Posterior vena cava (tissue), 2 donors: ENCODE results near the gene PPP1R26. TPM values are rescaled to one million over a fixed set of nuclear protein-coding genes. Genes with fewer than 3 reads are reported as not detected.
"Not testable (repeated sequence)": the region's sequence is repeated elsewhere in the genome, so short reads cannot be mapped to it uniquely, and the experiment has no call there.

Experiments
- DNase-seq: peaks from one replicate; pipeline ENCODE4 v3.0.0-alpha.2; 2020; ENCODE audit warnings: low spot score
- intact Hi-C, 2 donors: fragments of 100-400 bp; cut with DNase I; formaldehyde crosslinking; loops; one replicate each; pipeline versions ENCODE4 v1.14.1 to v1.14.2; 2022 to 2023
- total RNA-seq, 2 donors: library from RNA; stranded (reverse); fragmentation: NEBNext Ultra II Directional; extraction: Animal tissue kit (Norgen Biotek cat#: 25700); gene quantifications; one replicate each; pipeline ENCODE4 v1.2.1, GENCODE V29; 2021
- donor health status: DM: yes; HTN: yes; CAD: no.
- donor health status: DM: yes; HTN: yes; CAD: no.

PPP1R26 gene
- total RNA-seq, 2 donors from 2014 or later = 8.0 to 8.9 TPM

GRCh38 chr9:135526730-135527571, 47.4 kb downstream of the PPP1R26 start:
- intact Hi-C loops = no loop called here
- peak; percentile 46 for DNase-seq

- DNase-seq = peak; percentile 59
- intact Hi-C loops = not testable (repeated sequence)
Observed at GRCh38 chr9:135528842-135529435, 49.4 kb downstream of the PPP1R26 start.

DNA sequence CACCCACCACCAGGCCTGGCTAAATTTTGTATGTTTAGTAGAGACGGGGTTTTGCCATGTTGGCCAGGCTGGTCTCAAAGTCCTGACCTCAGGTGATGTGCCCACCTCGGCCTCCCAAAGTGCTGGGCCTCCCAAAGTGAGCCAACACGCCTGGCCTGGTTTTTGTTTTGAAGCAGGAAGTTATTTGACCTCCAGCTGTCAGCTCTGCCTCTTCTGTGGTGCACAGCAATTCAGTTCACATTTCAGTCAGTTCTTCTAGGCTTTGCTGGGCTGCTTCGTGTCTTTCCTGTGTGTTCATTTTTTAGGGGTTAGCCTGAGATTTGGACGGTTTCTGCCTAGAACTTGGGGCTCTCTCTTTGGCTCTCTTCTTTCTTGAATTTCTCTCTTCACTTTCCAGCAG, 50.6 kb downstream of the PPP1R26 start:
- intact Hi-C loops = no loop called here
- DNase-seq = peak; percentile 17

DNA sequence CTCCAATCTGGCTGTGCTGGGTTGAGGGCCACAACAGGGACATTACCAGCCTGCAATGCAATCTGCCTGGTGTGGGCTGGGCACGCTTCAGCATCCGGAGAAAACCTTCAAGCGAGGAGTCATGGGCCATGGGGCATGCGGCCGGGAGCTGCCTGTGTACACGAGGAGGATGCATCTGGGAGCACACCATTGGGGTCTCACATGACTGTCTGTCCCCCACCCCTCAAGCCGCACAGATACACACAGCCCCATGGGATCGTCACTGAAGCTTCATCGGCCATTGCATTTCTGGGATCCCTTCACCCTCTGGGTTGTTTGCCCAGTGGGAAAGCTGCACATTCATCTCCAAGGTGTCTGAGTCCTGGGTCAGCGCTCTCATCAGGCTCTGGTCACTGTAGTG, 51.5 kb downstream of the PPP1R26 start:
- peak; percentile 43 for DNase-seq

GRCh38 chr9:135533113-135533512, 53.5 kb downstream of the PPP1R26 start:
- DNase-seq = no peak
- intact Hi-C loops = no loop called here

More for the DNA sequence above, 51.5 kb downstream of the PPP1R26 start:
- intact Hi-C loops = no loop called here

- peak; percentile 79 for DNase-seq
- intact Hi-C loops = no loop called here
Observed at GRCh38 chr9:135533674-135534073, 54.1 kb downstream of the PPP1R26 start.

- intact Hi-C loops = not testable (repeated sequence)
- DNase-seq = peak; percentile 63
Observed at GRCh38 chr9:135534192-135534711, 54.7 kb downstream of the PPP1R26 start.

GRCh38 chr9:135534826-135535225, 55.2 kb downstream of the PPP1R26 start:
- intact Hi-C loops = not testable (repeated sequence)
- peak; percentile 75 for DNase-seq

GRCh38 chr9:135535631-135536030, 56.0 kb downstream of the PPP1R26 start:
- DNase-seq, intact Hi-C loops: not testable (repeated sequence)

DNA sequence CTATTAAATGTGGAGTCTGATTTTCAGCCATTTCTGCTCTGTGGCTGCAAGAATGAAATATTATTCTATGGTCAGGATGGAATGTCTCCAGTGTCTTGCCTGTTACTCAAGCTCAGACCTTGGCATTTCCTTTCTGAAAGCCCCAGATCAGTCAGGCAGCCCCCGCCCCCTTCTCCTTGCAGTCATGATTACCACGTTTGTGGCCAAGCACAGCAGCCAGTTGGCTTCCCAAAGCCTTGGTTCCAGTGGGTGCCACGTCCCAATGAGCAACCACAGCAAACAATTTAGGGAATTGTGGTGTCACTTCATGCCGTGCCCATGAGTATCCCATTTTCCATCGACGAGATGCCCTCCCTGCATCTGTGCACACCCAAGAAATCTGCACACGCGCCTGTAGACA, 56.6 kb downstream of the PPP1R26 start:
- no peak for DNase-seq
- intact Hi-C loops = no loop called here

Other genes with a start within 250 kb of the PPP1R26 start
- gene MRPS2, start 20.9 kb downstream of the PPP1R26 start, total RNA-seq = 10 to 100 TPM; 15.9 to 16.3 TPM
- gene LCN1, start 41.7 kb downstream of the PPP1R26 start, total RNA-seq = 1 to 10 TPM in 1 of 2 donors, not detected in 1; 2.4 TPM
- gene OBP2A, start 66.3 kb downstream of the PPP1R26 start, total RNA-seq = not detected
- gene PAEP, start 82.0 kb downstream of the PPP1R26 start, total RNA-seq = not detected
- gene GLT6D1, start 159.8 kb downstream of the PPP1R26 start, total RNA-seq = not detected
- not detected for gene LCN9, start 183.5 kb downstream of the PPP1R26 start, total RNA-seq
- gene SOHLH1, start 219.7 kb downstream of the PPP1R26 start, total RNA-seq = not detected
- under 1 TPM; 0.28 to 0.38 TPM for gene KCNT1, start 222.4 kb downstream of the PPP1R26 start, total RNA-seq